GM18909 (cell line): ENCODE data around the gene SLC41A3.
"Not testable (repeated sequence)": the region's sequence is repeated elsewhere in the genome, so short reads cannot be mapped to it uniquely, and the experiment has no call there.

Experiments used
- ATAC-seq: cut with Tn5 transposase; IDR thresholded peaks from one replicate; pipeline ENCODE4 v1.9.1; 2021; ENCODE audit warnings: mild to moderate bottlenecking; ENCODE audit not compliant: unreplicated experiment, poor library complexity

The SLC41A3 gene

GRCh38 chr3:126107203-126107939, 23.4 kb upstream of the SLC41A3 start:
- no peak for ATAC-seq

- ATAC-seq = no peak
These were observed 22.6 kb upstream of the SLC41A3 start for GRCh38 chr3:126106336-126107202.

- ATAC-seq = no peak
These were observed 21.8 kb upstream of the SLC41A3 start for GRCh38 chr3:126105691-126106187.

GRCh38 chr3:126104742-126105605, 21.1 kb upstream of the SLC41A3 start:
- no peak for ATAC-seq

- ATAC-seq = no peak
These were observed 20.2 kb upstream of the SLC41A3 start for GRCh38 chr3:126104028-126104635.

- no peak for ATAC-seq
These were observed 19.4 kb upstream of the SLC41A3 start for GRCh38 chr3:126103121-126104027.

GRCh38 chr3:126102530-126102951, 18.6 kb upstream of the SLC41A3 start:
- ATAC-seq = no peak

- no peak for ATAC-seq
These were observed 18.1 kb upstream of the SLC41A3 start for GRCh38 chr3:126102011-126102410.

GRCh38 chr3:126101521-126101982, 17.6 kb upstream of the SLC41A3 start:
- no peak for ATAC-seq

- ATAC-seq = no peak
These were observed 16.8 kb upstream of the SLC41A3 start for GRCh38 chr3:126100634-126101301.

- no peak for ATAC-seq
These were observed 16.3 kb upstream of the SLC41A3 start for GRCh38 chr3:126100269-126100633.

- ATAC-seq = no peak
These were observed 14.5 kb upstream of the SLC41A3 start for GRCh38 chr3:126098391-126098858.

GRCh38 chr3:126097801-126098200, 13.9 kb upstream of the SLC41A3 start:
- ATAC-seq = no peak

- not testable (repeated sequence) for ATAC-seq
These were observed 12.3 kb upstream of the SLC41A3 start for GRCh38 chr3:126096274-126096673.

- not testable (repeated sequence) for ATAC-seq
These were observed 8.2 kb upstream of the SLC41A3 start for GRCh38 chr3:126092128-126092527.

- no peak for ATAC-seq
These were observed 3.7 kb upstream of the SLC41A3 start for GRCh38 chr3:126087552-126088175.

- no peak for ATAC-seq
These were observed 1.9 kb upstream of the SLC41A3 start for GRCh38 chr3:126085841-126086240.

- no peak for ATAC-seq
These were observed 1.4 kb upstream of the SLC41A3 start for GRCh38 chr3:126085276-126085675.
